ACC112 (cell line): Measurements from ENCODE around the gene MTF1.
A peak's percentile ranks its signal among the peaks of the same experiment; 100 is the strongest.
"Not testable (repeated sequence)": the region's sequence is repeated elsewhere in the genome, so short reads cannot be mapped to it uniquely, and the experiment has no call there.

Experiments used
- H2AFZ ChIP-seq: fragments of 200-600 bp; sonication (generic); one replicate; pipeline ENCODE4 v1.6.0; 2017; ENCODE audit warnings: antibody characterized with exemption, low read length; ENCODE audit not compliant: unreplicated experiment
- H3K27ac ChIP-seq: fragments of 200-600 bp; sonication (generic); 2 replicates; pipeline ENCODE4 v1.5.1; 2014; ENCODE audit warnings: low read depth, mild to moderate bottlenecking, antibody characterized with exemption, low read length, moderate library complexity
- H3K27me3 ChIP-seq: fragments of 200-600 bp; sonication (generic); 2 replicates; pipeline ENCODE4 v1.6.1; 2014; ENCODE audit warnings: mild to moderate bottlenecking, antibody characterized with exemption, low read length, moderate library complexity, mixed read lengths; ENCODE audit not compliant: insufficient read depth
- H3K36me3 ChIP-seq: fragments of 200-600 bp; sonication (generic); 2 replicates; pipeline ENCODE4 v1.6.1; 2016; ENCODE audit warnings: mild to moderate bottlenecking, antibody characterized with exemption, low read length, moderate library complexity, mixed read lengths; ENCODE audit not compliant: insufficient read depth
- H3K4me1 ChIP-seq: fragments of 200-600 bp; sonication (generic); one replicate; pipeline ENCODE4 v1.6.1; 2016; ENCODE audit warnings: low read length, mixed read lengths; ENCODE audit not compliant: insufficient read depth, unreplicated experiment, control insufficient read depth
- H3K4me3 ChIP-seq: fragments of 200-600 bp; sonication (generic); 2 replicates; pipeline ENCODE4 v1.5.1; 2014; ENCODE audit warnings: mild to moderate bottlenecking, low read depth, low read length
- H3K79me2 ChIP-seq: fragments of 200-600 bp; sonication (generic); one replicate; pipeline ENCODE4 v1.6.0; 2016; ENCODE audit warnings: low read length; ENCODE audit not compliant: control insufficient read depth, unreplicated experiment, insufficient read depth

Gene MTF1

DNA sequence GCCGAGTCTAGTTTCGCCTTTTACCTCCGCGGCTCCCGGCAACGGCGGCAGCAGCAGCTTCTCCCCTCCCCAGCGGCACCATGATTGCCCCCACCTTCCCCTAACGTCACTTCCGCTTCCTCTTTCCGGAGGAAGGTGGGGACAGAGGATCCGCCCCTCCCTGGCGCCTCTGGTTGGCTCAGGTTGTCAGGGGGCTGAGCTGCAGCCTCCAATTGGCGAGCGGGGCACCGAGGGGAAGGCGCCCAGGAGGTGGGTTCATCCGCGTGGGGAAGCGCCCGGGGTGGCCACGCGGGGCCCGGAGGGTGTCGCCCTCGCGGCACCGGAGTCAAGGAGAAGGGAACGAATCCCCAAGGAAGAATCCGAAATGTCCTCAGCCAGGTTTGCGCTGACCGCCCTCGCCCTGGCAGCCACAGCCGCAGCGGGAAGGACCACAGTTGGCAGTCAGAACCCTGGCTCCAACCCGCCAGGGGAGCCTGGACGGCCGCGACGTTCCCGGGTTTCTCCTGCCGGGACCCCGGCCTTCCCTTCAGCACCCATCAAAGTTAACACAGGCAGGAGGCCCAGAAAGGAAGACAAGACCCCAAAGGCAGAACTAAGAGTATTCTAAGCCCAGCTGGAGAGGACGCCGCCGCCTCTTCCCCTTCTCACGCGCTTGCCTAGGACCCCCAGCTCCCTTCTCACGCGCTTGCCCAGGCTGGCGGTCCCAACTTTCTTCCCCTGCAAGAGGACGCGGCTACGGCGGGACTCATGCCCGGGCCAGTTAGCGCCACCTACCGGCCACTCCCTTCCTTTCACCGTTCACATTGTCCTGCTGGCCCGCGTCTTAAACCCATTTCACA lies at the start of gene MTF1:
TSS of gene MTF1 (minus strand) at position 86 of the 839 bp plus-strand sequence. CDS start 1,934 bp downstream, outside the sequence.
- Histone ChIP-seq H3K27ac (peak within 1 kb of the TSS; percentile 70), H3K36me3 (peaks cover 9% of the 10 kb centered on the region; the same call in 1 of the 2 replicates), H2AFZ (peak within 1 kb of the TSS; percentile 87), H3K4me3 (peak within 1 kb of the TSS; percentile 93), H3K4me1 (peaks cover 16% of the 10 kb centered on the region), H3K27me3 (no peaks in the 10 kb centered on the region), H3K79me2 (peaks cover 30% of the 10 kb centered on the region)

DNA sequence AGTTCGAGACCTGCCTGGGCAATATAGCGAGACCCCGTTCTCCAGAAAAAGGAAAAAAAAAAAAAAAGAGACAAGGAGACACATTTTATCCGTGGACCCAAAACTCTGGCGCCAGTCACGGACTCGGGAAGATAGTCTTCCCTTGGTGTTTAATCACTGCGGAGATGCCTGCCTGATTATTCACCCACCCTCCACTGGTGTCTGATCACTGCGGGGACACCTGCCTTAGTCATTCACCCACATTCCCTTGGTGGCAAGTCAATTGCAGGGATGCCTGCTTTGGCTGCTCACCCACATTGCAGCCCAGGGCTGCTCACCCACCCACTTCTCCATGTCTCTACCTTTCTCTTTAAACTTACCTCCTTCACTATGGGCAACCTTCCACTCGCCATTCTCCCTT lies 49.1 kb upstream of the MTF1 start:
- not testable (repeated sequence) for H3K4me1 ChIP-seq, H2AFZ ChIP-seq, H3K27ac ChIP-seq, H3K4me3 ChIP-seq, H3K27me3 ChIP-seq, H3K79me2 ChIP-seq
- H3K36me3 ChIP-seq = peaks cover 21% of the 10 kb centered on the region

DNA sequence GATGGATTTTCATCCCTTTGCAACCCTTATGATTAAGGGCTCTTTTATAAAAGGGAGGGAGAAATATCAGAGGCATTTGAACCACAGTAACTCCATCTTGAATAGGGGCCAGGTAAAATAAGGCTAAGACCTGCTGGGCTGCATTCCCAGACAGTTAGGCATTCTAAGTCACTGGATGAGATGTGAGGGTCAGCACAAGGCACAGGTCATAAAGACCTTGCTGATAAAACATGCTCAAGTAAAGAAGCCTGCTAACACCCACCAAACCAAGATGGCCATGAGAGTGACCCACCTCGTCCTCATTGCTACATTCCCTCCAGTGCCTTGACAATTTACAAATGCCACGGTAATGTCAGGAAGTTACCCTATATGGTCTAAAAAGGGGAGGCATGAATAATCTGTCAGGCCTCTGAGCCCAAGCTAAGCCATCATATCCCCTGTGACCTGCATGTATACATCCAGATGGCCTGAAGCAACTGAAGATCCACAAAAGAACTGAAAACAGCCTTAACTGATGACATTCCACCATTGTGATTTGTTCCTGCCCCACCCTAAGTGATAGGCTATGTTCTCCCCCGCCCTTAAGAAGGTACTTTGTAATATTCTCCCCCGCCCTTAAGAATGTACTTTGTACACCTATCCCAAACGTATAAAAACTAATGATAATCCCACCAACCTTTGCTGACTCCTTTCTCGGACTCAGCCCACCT lies 48.2 kb upstream of the MTF1 start:
- not testable (repeated sequence) for H3K27ac ChIP-seq, H3K79me2 ChIP-seq, H3K27me3 ChIP-seq, H2AFZ ChIP-seq, H3K4me3 ChIP-seq, H3K4me1 ChIP-seq
- peaks cover 21% of the 10 kb centered on the region for H3K36me3 ChIP-seq

DNA sequence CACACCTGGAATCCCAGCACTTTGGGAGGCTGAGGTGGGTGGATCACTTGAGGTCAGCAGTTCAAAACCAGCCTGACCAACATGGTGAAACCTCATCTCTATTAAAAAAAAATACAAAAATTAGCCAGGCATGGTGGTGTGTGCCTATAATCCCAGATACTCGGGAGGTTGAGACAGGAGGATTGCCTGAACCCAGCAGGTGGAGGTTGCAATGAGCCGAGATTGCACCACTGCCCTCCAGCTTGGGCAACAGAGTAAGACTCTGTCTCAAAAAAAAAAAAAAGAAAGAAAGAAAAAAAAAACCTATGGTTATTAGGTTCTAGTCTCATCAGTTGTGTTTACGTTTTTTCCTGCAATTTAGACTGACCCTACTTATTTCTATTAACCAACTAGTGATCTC lies 47.2 kb upstream of the MTF1 start:
- H3K36me3 ChIP-seq = peaks cover 23% of the 10 kb centered on the region

DNA sequence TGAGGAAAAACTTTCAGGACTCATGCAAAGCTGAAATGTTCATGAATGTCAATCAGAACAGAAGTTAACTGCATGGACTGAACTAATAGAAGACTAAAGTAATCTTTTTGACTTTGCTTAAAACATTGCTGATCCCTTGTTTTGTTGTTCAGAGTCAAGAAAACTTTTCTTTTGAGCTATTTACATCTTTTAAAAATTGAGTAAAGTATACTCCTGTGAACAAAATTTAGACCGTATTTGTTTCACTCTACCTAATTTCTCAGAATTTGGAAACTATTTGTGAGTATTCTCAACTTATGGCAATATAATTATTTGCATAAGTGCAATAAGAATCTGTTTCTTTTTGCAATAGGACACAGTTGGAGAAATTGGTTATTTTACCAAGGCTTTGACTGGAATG lies 46.3 kb upstream of the MTF1 start:
- no peak overlapping the region for H3K27ac ChIP-seq
- H3K4me3 ChIP-seq = no peak overlapping the region
- H3K79me2 ChIP-seq = no peaks in the 10 kb centered on the region
- no peaks in the 10 kb centered on the region for H3K27me3 ChIP-seq
- H3K4me1 ChIP-seq = no peaks in the 10 kb centered on the region
- H3K36me3 ChIP-seq = peaks cover 20% of the 10 kb centered on the region
- no peak overlapping the region for H2AFZ ChIP-seq

More for the DNA sequence above, 47.2 kb upstream of the MTF1 start:
- H3K4me3 ChIP-seq, H3K79me2 ChIP-seq, H3K4me1 ChIP-seq, H2AFZ ChIP-seq, H3K27me3 ChIP-seq, H3K27ac ChIP-seq: not testable (repeated sequence)

DNA sequence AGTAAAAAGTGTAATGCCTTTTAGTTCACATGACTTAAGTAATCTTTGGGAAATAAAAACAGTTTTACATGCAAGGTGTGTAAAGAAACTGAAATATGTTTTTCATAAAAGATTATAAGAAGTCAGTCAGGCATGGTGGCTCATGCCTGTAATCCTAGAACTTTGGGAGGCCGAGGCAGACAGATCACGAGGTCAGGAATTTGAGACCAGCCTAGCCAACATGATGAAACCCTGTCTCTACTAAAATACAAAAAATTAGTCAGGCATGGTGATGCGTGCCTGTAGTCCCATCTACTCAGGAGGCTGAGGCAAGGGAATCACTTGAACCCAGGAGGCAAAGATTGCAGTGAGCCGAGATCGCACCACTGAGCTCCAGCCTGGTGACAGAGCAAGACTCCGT lies 44.5 kb upstream of the MTF1 start:
- H3K4me1 ChIP-seq, H2AFZ ChIP-seq, H3K27ac ChIP-seq, H3K27me3 ChIP-seq, H3K79me2 ChIP-seq, H3K4me3 ChIP-seq: not testable (repeated sequence)
- H3K36me3 ChIP-seq = peaks cover 20% of the 10 kb centered on the region

DNA sequence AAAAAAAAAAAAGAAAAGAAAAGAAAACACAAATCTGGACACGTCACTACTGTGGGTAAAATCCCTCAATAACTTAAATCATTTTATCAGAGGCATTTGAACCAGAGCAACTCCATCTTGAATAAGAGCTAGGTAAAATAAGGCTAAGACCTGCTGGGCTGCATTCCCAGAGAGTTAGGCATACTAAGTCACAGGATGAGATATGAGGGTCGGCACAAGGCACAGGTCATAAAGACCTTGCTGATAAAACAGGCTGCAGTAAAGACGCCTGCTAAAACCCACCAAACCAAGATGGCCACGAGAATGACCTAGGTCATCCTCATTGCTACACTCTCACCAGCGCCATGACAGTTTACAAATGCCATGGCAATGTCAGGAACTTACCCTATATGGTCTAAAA lies 43.6 kb upstream of the MTF1 start:
- Histone ChIP-seq H2AFZ (no peak overlapping the region), H3K4me3 (no peak overlapping the region), H3K79me2 (no peaks in the 10 kb centered on the region), H3K27ac (no peak overlapping the region), H3K36me3 (peaks cover 20% of the 10 kb centered on the region), H3K4me1 (no peaks in the 10 kb centered on the region), H3K27me3 (no peaks in the 10 kb centered on the region)

DNA sequence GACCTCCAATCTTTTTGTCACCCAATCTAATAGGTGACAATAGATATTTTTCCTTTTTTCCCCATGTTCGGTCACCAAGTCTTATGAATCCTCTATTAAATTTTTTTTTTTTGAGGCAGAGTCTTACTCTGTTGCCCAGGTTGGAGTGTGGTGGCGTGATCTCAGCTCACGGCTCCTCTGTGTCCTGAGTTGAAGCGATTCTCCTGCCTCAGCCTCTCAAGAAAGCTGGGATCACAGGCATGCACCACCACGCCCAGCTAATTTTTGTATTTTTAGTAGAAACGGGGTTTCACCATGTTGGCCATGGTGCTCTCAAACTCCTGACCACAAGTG lies 42.5 kb upstream of the MTF1 start:
- Histone ChIP-seq H3K27ac (no peak overlapping the region), H3K36me3 (peaks cover 15% of the 10 kb centered on the region), H2AFZ (no peak overlapping the region), H3K79me2 (no peaks in the 10 kb centered on the region), H3K4me1 (no peaks in the 10 kb centered on the region), H3K4me3 (no peak overlapping the region), H3K27me3 (no peaks in the 10 kb centered on the region)

DNA sequence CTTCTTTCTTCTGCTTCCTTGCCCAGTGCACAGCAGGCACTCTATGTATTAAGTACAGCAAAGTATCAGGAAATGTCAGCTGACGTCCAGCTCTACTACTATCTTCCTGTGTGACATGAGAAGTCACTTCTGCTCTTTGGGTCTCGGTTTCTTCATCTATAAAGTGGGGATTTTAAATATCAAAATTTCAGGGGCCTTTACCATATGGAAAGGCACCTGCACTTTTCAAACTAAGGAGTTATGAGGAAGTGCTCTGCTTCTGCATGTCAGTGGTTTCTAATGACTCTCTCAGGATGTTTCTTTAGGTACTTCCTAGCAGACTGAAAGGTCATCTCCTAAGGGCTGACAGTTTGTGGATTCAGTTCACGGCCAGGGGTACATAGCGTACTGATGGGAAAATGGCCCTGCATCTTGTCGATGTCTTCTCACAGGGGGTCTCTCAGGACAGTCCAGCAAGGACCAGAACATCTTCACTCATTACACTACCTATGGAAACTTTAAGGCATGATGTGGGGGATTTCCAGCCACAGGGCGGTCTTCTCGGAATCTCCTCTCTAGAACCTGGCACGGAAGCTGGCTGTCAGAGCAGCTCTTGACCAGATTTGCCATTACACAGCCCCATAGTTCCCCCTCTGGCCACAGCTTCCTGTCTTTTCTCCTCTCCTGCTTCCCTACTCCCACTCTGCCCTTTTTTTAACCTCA lies 42.0 kb upstream of the MTF1 start:
- no peaks in the 10 kb centered on the region for H3K4me1 ChIP-seq
- H3K27me3 ChIP-seq = no peaks in the 10 kb centered on the region
- H3K4me3 ChIP-seq = no peak overlapping the region
- no peak overlapping the region for H2AFZ ChIP-seq
- H3K79me2 ChIP-seq = no peaks in the 10 kb centered on the region
- H3K36me3 ChIP-seq = peaks cover 13% of the 10 kb centered on the region
- H3K27ac ChIP-seq = no peak overlapping the region

DNA sequence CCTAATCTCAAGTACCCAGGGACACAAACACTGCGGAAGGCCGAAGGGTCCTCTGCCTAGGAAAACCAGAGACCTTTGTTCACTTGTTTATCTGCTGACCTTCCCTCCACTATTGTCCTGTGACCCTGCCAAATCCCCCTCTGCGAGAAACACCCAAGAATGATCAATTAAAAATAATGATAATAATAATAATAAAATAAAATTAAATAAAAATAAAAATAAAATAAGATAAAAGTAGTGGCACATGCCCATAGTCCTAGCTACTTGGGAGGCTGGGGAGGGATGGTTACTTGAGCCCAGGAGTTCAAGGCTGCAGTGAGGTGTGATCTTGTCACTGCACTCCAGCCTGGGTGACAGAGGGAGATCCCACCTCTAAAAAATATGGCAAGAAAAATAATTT lies 38.2 kb upstream of the MTF1 start:
- H3K79me2 ChIP-seq, H3K4me3 ChIP-seq, H3K36me3 ChIP-seq, H3K4me1 ChIP-seq, H3K27me3 ChIP-seq, H3K27ac ChIP-seq, H2AFZ ChIP-seq: not testable (repeated sequence)
